Colonic mucosa (tissue), 4 donors: ENCODE data around the gene STX7. TPM values are rescaled to one million over a fixed set of nuclear protein-coding genes. Genes with fewer than 3 reads are reported as not detected.

Experiments used
- DNase-seq: peaks from one replicate; pipeline ENCODE4 v3.0.0-alpha.2; 2020
- H3K27ac ChIP-seq: fragments of 200-600 bp; one replicate; pipeline ENCODE4 v1.8.0; 2021
- H3K27me3 ChIP-seq: fragments of 200-600 bp; one replicate; pipeline ENCODE4 v1.8.0; 2021
- H3K36me3 ChIP-seq: fragments of 200-600 bp; one replicate; pipeline ENCODE4 v1.8.0; 2021
- H3K4me1 ChIP-seq: fragments of 200-600 bp; one replicate; pipeline ENCODE4 v1.8.0; 2021; ENCODE audit warnings: mild to moderate bottlenecking
- H3K4me3 ChIP-seq: fragments of 200-600 bp; one replicate; pipeline ENCODE4 v1.8.0; 2021
- H3K9ac ChIP-seq, 2 donors: one replicate each; pipeline ENCODE4 v1.7.0; 2013; ENCODE audit warnings: control low read depth in 2 of 2, low read depth in 2 of 2, low read length in 2 of 2
- H3K9me3 ChIP-seq: fragments of 200-600 bp; one replicate; pipeline ENCODE4 v1.8.0; 2021
- CTCF ChIP-seq: fragments of 200-600 bp; IDR thresholded peaks from one replicate; pipeline ENCODE4 v1.8.0; 2022; ENCODE audit warnings: antibody characterized with exemption, mild to moderate bottlenecking
- intact Hi-C: fragments of 100-400 bp; cut with DNase I; formaldehyde crosslinking; loops from one replicate; pipeline ENCODE4 v1.14.1; 2022
- total RNA-seq, 2 donors: library from RNA; stranded (reverse); fragmentation: NEBNext Ultra II Directional in 1 of 2; extraction: Animal tissue kit (Norgen Biotek cat#: 25700) in 1 of 2; gene quantifications; one replicate each; pipeline ENCODE4 v1.2.1, GENCODE V29; 2021
- donor health status: healthy.
- donor health status: DM: no; HTN: no; CAD: no.
- donor health status: DM: no; HTN: no; CAD: no.

STX7 gene
- total RNA-seq, 2 donors from 2014 or later = 30.5 to 52.8 TPM

DNA sequence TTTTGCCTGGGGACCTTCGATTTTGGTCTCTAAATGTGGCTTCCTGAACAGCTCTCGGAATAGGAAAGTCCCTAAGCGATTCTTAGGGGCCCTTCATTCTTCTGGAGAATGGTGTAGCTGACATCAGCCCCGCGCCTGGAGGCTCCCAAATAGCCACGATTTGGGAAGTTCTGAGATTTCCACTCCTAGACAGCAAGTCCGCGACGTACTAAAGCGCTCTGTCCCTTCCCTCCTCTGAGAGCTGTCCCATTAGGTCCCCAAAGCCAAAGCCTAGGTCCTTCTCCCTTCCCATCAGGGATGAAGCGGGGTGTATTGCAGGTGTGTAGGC is 112.4 kb downstream of the STX7 start:
- no peak for TF ChIP-seq CTCF
- Histone ChIP-seq H3K27me3 (peaks cover 27% of the 10 kb centered on the region), H3K4me1 (no peaks in the 10 kb centered on the region), H3K27ac (no peak overlapping the region), H3K9me3 (no peaks in the 10 kb centered on the region), H3K9ac (peak overlapping the region; percentile 26 to 69), H3K4me3 (peak overlapping the region; percentile 47), H3K36me3 (no peaks in the 10 kb centered on the region)
- intact Hi-C loops = no loop called here
- DNase-seq = no peak

DNA sequence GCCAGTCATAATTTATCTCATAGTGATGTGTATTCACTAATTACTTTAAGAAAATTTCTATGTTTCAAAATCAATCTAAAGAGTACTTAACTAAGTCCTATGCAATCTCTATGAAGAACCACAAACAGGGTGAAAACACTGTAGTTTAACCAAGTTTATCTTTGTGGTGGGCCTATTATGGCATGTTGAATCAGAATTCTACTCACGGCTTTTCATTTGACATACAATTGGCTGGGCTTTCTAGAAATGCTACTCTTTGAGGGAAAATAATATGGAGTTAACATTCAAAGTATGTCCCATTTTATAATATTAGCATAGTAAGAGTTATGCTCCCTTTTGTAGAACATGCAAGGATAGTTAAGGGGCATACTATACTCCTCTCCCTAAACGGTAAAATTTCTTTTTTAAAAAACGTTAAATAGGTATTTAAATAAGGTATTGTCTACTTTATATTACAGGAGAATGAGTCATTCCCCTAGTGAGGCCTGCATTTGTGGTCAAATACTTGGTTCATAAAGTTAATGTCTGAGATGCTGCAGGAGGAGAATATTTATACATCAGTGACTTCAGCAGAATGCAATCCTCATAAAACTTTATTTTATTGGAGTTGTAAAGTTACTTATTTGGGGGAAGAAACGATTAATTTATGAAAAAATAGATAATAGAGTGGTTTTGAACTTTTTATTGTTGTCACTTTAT is 113.4 kb downstream of the STX7 start:
- intact Hi-C loops = loop anchor here (10.0 kb wide), 1 partner anchor 95 kb away; no protein-coding TSS in a partner anchor
- H3K4me3 ChIP-seq = no peak overlapping the region
- H3K27ac ChIP-seq = no peak overlapping the region

More for the DNA sequence above, 113.4 kb downstream of the STX7 start:
- no peak for DNase-seq
- peaks cover 27% of the 10 kb centered on the region for H3K27me3 ChIP-seq
- H3K9ac ChIP-seq = no peak overlapping the region
- no peaks in the 10 kb centered on the region for H3K9me3 ChIP-seq
- no peak for TF ChIP-seq CTCF
- no peaks in the 10 kb centered on the region for H3K36me3 ChIP-seq
- H3K4me1 ChIP-seq = no peaks in the 10 kb centered on the region

Other genes starting within 250 kb of the STX7 start
- gene MOXD1, start 111.6 kb downstream of the STX7 start, total RNA-seq = 1 to 10 TPM; 2.3 to 5.6 TPM
- not detected for gene TAAR9, start 25.2 kb upstream of the STX7 start, total RNA-seq
- gene TAAR8, start 39.6 kb upstream of the STX7 start, total RNA-seq = not detected
- gene TAAR6, start 57.2 kb upstream of the STX7 start, total RNA-seq = not detected
- not detected for gene TAAR5, start 76.6 kb upstream of the STX7 start, total RNA-seq
- gene TAAR2, start 111.2 kb upstream of the STX7 start, total RNA-seq = not detected
- not detected for gene TAAR1, start 146.1 kb upstream of the STX7 start, total RNA-seq
- gene VNN1, start 200.9 kb upstream of the STX7 start, total RNA-seq = 1 to 10 TPM in 1 of 2 donors, under 1 TPM in 1; 0.62 to 6.4 TPM
- 1 to 10 TPM in 1 of 2 donors, under 1 TPM in 1; 0.84 to 1.6 TPM for gene VNN2, start 244.8 kb upstream of the STX7 start, total RNA-seq